Smooth muscle cell of the brain vasculature (primary cell): ENCODE measurements around the gene KCNQ1OT1.
A peak's percentile ranks its signal among the peaks of the same experiment; 100 is the strongest.

Experiments
- DNase-seq: peaks from one replicate; pipeline ENCODE4 v3.0.0-alpha.2; 2012; ENCODE audit warnings: low read depth, low spot score

KCNQ1OT1 gene

DNA sequence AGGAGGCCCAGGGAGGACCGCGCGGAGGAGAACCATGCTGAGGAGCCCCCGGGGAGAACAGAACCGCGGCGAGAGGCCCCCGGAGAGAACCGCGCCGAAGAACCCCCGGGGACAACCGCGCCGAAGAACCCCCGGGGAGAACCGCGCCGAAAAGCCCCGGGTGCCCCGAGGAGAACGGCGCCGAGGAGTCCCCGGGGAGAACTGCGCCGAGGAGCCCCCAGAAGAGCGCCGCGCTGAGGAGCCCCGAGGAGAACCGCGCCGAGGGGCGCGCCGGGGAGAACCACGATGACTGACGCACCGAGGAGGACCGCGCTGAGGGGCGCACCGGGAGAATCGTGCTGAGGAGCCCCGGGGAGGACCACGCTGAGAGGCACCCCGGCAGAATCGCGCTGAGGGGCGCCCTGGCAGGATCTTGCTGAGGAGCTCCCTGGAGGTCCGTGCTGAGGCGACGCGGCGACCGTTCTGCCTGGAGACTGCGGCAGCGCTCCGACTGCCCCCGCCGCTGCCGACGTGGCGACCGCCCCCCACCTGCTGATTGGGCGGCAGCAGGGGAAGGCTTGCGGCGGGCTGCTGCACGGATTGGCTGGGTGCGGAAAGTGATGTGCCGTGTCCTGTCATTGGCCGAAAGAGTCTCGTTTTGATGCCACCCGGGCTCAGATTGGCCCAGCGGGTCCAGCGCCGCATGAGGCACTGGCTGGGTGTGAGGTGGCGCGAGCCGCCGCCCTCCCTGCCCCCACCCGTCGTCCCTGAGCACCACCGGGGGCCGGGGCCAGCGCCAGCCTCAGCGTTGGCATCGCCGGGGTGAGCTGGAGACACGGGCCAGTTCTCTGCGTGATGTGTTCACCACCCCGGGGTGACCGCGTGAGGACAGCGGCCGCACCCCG is at the start of gene KCNQ1OT1:
Gene KCNQ1OT1 (minus strand): TSS at position 464 of the 884 bp plus-strand sequence.
- DNase-seq: peak; percentile 77

- no peak for DNase-seq
Measured at GRCh38 chr11:2748814-2749554, 49.2 kb upstream of the KCNQ1OT1 start.

DNA sequence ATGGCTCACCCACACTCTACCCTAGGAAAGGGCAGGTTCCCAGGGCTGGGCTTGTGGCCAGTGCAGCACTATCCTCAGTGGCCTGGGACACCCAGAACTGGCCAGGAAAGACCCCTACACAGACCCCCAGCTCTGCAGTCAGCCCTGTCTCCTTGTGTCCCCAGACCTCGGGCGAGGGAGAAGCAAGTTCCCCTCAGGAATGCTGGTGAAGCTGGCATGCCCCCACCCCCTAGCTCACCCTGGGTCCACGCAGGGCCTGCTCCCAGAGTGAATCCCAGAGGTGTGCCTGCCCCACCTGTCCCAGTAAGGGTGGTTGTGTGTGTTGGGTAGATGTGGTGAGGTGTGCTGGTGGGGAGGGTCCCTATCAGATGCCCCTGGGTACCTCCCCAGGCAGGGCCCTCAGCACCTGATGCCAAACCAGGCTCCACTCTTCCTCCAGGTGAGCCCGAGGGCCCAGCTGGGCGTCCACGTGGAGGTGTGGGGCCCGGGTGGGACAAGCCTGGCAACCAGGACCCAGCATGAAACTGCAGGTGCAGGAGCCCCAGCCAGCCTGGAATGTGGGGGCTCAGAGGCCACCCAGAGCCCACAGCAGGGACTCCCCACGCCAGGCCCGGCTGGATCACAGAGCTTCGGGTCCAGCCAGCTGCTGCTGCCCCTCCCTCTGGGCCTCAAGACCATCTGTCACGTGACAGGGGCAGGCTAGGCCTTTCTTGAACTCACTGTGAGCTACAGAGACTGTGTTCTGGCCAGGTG is 48.4 kb upstream of the KCNQ1OT1 start:
- no peak for DNase-seq

GRCh38 chr11:2747248-2748027 is 47.6 kb upstream of the KCNQ1OT1 start:
- no peak for DNase-seq

- DNase-seq: no peak
Measured at GRCh38 chr11:2746401-2747247, 46.8 kb upstream of the KCNQ1OT1 start.

GRCh38 chr11:2745511-2745910 is 45.7 kb upstream of the KCNQ1OT1 start:
- no peak for DNase-seq

DNA sequence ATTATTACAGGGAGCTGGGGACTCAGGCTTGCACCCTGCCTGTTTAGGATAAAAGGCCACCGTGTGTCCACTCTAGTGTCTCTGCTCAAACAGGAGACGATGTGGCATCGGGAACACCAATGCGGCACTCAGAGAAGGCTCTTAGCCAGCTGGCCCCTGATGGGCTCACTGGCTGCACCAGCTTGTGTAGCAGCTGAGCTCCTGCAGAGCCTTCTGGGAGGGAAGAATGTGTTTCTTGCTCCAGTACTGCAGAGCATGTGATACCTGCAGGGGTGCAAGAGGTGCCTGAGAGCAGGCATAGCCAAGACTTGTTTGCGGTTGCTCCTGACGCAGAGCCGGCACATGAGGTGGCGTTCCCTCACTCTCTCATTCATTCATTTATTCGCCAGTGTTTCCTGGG is 44.4 kb upstream of the KCNQ1OT1 start:
- DNase-seq: no peak

DNA sequence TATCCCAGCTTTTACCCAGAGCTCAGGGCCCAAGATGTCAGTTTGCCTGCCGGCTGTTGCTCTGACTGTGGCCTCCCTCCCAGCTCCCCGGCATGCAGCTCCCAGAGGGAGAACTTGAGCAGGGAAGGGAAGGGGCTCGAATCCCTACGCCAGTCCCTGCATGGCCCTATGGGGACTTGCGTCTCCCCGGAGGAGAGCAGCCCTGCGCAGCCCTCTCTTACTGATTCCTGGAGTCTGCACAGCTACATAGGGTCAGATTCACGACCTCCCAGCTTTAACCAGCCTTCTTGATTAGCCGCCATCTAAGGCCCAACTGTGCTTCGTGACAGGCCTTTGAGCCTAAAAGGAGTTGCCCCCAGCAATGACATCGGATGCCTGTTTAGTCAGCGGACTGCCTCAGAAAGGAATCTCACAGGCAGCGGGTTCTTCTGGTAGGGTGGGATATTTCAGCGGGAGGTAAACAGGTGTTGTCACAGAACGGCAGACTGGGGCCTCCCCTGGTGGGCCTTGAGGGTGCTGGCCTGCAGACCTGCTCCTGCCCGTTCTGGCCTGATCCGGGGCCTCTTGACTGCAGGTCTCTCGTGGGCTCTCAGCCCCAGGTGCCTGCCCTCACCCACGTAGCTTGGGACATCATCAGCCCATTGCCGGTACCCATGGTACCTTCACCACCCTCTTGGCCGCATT is 43.8 kb upstream of the KCNQ1OT1 start:
- no peak for DNase-seq

GRCh38 chr11:2742611-2743426 is 43.0 kb upstream of the KCNQ1OT1 start:
- DNase-seq: no peak

DNA sequence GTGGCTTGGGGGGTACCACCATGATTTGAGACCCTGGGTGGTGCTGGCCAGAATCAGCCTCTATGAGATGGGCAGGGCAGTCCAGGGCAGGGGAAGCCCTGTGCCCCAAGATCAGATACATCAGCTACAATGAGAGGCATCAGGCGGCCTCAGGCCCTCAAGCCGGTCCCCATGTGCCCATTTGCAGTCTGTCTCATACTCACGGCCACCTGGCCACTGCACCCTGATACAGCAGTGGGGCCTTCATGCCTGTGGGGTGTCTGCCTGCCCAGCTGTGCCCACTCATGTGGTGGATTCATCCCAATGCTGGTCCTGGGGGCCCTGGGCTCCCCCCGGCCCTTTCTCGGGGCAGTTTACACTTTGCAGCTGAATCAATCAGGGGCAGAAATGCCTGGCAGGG is 42.4 kb upstream of the KCNQ1OT1 start:
- DNase-seq: no peak

DNA sequence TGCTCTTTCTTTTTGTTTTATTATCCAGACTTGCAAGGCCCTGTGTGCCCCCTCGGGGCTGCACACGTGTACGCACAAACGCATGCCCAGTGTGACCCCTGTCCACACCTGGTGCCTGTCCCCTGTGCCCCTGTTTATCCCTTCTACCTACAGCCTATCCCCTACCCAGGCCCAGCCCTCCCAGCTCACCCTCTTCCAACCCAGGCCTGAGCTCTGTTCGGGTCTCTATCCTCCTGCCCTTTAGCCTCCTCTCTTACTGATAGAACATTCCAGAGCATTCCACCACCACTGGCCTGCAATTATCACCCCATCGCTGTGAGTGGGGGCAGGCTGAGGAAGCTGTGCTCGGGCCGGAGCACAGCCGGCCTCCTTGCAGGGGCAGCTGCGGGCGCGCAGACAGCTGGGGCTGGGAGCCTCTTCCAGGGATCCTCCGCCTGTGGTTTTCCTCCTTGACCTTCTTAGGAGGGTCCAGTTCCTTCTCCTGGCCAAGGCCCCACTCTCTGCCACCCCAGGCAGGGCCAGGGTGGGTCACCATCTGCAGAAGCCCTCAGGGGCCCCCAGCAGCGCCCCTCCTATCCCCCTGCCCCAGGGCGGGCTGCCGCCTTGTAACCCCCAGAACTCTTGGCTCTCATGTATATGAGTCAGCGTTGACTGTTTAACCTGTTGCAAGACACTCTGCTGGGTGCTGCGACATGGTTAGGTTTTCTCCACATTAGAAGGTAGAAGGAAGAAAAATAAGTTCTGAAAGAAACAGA is 41.8 kb upstream of the KCNQ1OT1 start:
- peak; percentile 85 for DNase-seq

GRCh38 chr11:2741006-2741376 is 41.2 kb upstream of the KCNQ1OT1 start:
- no peak for DNase-seq

GRCh38 chr11:2740275-2740940 is 40.6 kb upstream of the KCNQ1OT1 start:
- no peak for DNase-seq

GRCh38 chr11:2739531-2740274 is 39.9 kb upstream of the KCNQ1OT1 start:
- DNase-seq: no peak

- DNase-seq: no peak
Measured at GRCh38 chr11:2738551-2739431, 39.0 kb upstream of the KCNQ1OT1 start.

- DNase-seq: no peak
Measured at GRCh38 chr11:2737866-2738265, 38.1 kb upstream of the KCNQ1OT1 start.
